ENCODE data around the gene ZFP36L2.

Gene ZFP36L2

GRCh38 chr2:43226558-43226954, at the start of gene ZFP36L2:
Gene ZFP36L2 (minus strand): TSS chr2:43226606. CDS start chr2:43226315, 291 bp downstream.
- H3K9ac ChIP-seq (ENCODE audit: low read length): peak within 1 kb of the TSS; percentile 99
- H2AFZ ChIP-seq (ENCODE audit: low read depth, low read length): 0 out of 2 replicates have a peak within 1 kb of the TSS, but pooled peaks have one; percentile 15
- peaks cover 67% of the 10 kb centered on the region for H3K79me2 ChIP-seq (ENCODE audit: low read length)
- peaks cover 47% of the 10 kb centered on the region for H3K4me1 ChIP-seq (ENCODE audit: low read length)
- peaks cover 28% of the 10 kb centered on the region for H3K36me3 ChIP-seq (replicated peaks; ENCODE audit: low read depth, low read length)
- TF ChIP-seq EZH2phosphoT487 (IDR thresholded peaks at IDR 0.05; ENCODE audit: low read depth): no peak
- no peak for TF ChIP-seq CTCF (IDR thresholded peaks at IDR 0.05; ENCODE audit: low read depth, low read length)
- H3K27ac ChIP-seq (ENCODE audit: low read length): peak within 1 kb of the TSS; percentile 94
- H3K4me2 ChIP-seq (ENCODE audit: low read length): peak within 1 kb of the TSS; percentile 91
- no peaks in the 10 kb centered on the region for H3K9me3 ChIP-seq (ENCODE audit: insufficient read depth, low read length)
- peaks cover 28% of the 10 kb centered on the region for H4K20me1 ChIP-seq (ENCODE audit: insufficient read depth, low read length)
- H3K27me3 ChIP-seq (ENCODE audit: low read depth, low read length): no peaks in the 10 kb centered on the region
- peak within 1 kb of the TSS; percentile 94 for H3K4me3 ChIP-seq (ENCODE audit: low read length)

GRCh38 chr2:43274721-43275120, 48.3 kb upstream of the ZFP36L2 start:
- TF ChIP-seq CTCF (IDR thresholded peaks at IDR 0.05; ENCODE audit: low read depth, low read length) (no peak), EZH2phosphoT487 (IDR thresholded peaks at IDR 0.05; ENCODE audit: low read depth) (no peak)
- H2AFZ ChIP-seq (ENCODE audit: low read depth, low read length): no peak overlapping the region
- no peak overlapping the region for H3K9ac ChIP-seq (ENCODE audit: low read length)
- H3K4me1 ChIP-seq (ENCODE audit: low read length): no peaks in the 10 kb centered on the region
- no peaks in the 10 kb centered on the region for H4K20me1 ChIP-seq (ENCODE audit: insufficient read depth, low read length)
- H3K79me2 ChIP-seq (ENCODE audit: low read length): no peaks in the 10 kb centered on the region
- no peak overlapping the region for H3K4me2 ChIP-seq (ENCODE audit: low read length)
- no peaks in the 10 kb centered on the region for H3K9me3 ChIP-seq (ENCODE audit: insufficient read depth, low read length)
- no peaks in the 10 kb centered on the region for H3K27me3 ChIP-seq (ENCODE audit: low read depth, low read length)
- H3K27ac ChIP-seq (ENCODE audit: low read length): no peak overlapping the region
- no peak overlapping the region for H3K4me3 ChIP-seq (ENCODE audit: low read length)
- peaks cover 10% of the 10 kb centered on the region for H3K36me3 ChIP-seq (replicated peaks; ENCODE audit: low read depth, low read length)

GRCh38 chr2:43274055-43274454, 47.6 kb upstream of the ZFP36L2 start:
- H2AFZ ChIP-seq (ENCODE audit: low read depth, low read length): no peak overlapping the region
- no peak overlapping the region for H3K4me2 ChIP-seq (ENCODE audit: low read length)
- no peak for TF ChIP-seq EZH2phosphoT487 (IDR thresholded peaks at IDR 0.05; ENCODE audit: low read depth)
- TF ChIP-seq CTCF (IDR thresholded peaks at IDR 0.05; ENCODE audit: low read depth, low read length): no peak

GRCh38 chr2:43273529-43273928, 47.1 kb upstream of the ZFP36L2 start:
- Histone ChIP-seq H4K20me1 (ENCODE audit: insufficient read depth, low read length) (no peaks in the 10 kb centered on the region), H3K27ac (ENCODE audit: low read length) (no peak overlapping the region), H2AFZ (ENCODE audit: low read depth, low read length) (no peak overlapping the region), H3K36me3 (replicated peaks; ENCODE audit: low read depth, low read length) (peaks cover 5% of the 10 kb centered on the region), H3K4me2 (ENCODE audit: low read length) (no peak overlapping the region), H3K9me3 (ENCODE audit: insufficient read depth, low read length) (no peaks in the 10 kb centered on the region), H3K4me3 (ENCODE audit: low read length) (no peak overlapping the region), H3K9ac (ENCODE audit: low read length) (no peak overlapping the region), H3K4me1 (ENCODE audit: low read length) (no peaks in the 10 kb centered on the region), H3K27me3 (ENCODE audit: low read depth, low read length) (no peaks in the 10 kb centered on the region), H3K79me2 (ENCODE audit: low read length) (no peaks in the 10 kb centered on the region)
- TF ChIP-seq CTCF (IDR thresholded peaks at IDR 0.05; ENCODE audit: low read depth, low read length): no peak
- TF ChIP-seq EZH2phosphoT487 (IDR thresholded peaks at IDR 0.05; ENCODE audit: low read depth): no peak

More at GRCh38 chr2:43274055-43274454, 47.6 kb upstream of the ZFP36L2 start:
- Histone ChIP-seq H3K9me3 (ENCODE audit: insufficient read depth, low read length) (no peaks in the 10 kb centered on the region), H3K79me2 (ENCODE audit: low read length) (no peaks in the 10 kb centered on the region), H3K4me1 (ENCODE audit: low read length) (no peaks in the 10 kb centered on the region), H3K36me3 (replicated peaks; ENCODE audit: low read depth, low read length) (peaks cover 8% of the 10 kb centered on the region), H4K20me1 (ENCODE audit: insufficient read depth, low read length) (no peaks in the 10 kb centered on the region), H3K9ac (ENCODE audit: low read length) (no peak overlapping the region), H3K27me3 (ENCODE audit: low read depth, low read length) (no peaks in the 10 kb centered on the region), H3K27ac (ENCODE audit: low read length) (no peak overlapping the region), H3K4me3 (ENCODE audit: low read length) (no peak overlapping the region)

Measured in OCI-LY3 (cell line).